ENCODE results near the gene IWS1. TPM values are rescaled to one million over a fixed set of nuclear protein-coding genes. Genes with fewer than 3 reads are reported as not detected.

Gene IWS1
- 100 to 1,000 TPM in 1 of 2 donors, 10 to 100 TPM in 1; 91.4 to 107 TPM for total RNA-seq
- polyA plus RNA-seq (2013, experiment 1 of 2), result 77.9 TPM
- 85.8 TPM for polyA plus RNA-seq (2013, experiment 2 of 2)
- long read RNA-seq, experiment 1, partial matches to known transcripts, result 26 of 37 reads
- long read RNA-seq, experiment 1, other reads (novel, unspliced or antisense), result 10 of 37 reads
- long read RNA-seq, experiment 2, transcript IWS1-201 (14 exons, 2,958 nt), result major isoform, 198 of 280 reads
- long read RNA-seq, experiment 2, partial matches to known transcripts, result 25 of 280 reads
- long read RNA-seq, experiment 2, other reads (novel, unspliced or antisense), result 57 of 280 reads
- long read RNA-seq, experiment 3, transcript IWS1-201 (14 exons, 2,958 nt), result major isoform, 135 of 508 reads
- long read RNA-seq, experiment 3, partial matches to known transcripts, result 329 of 508 reads
- long read RNA-seq, experiment 3, other reads (novel, unspliced or antisense), result 37 of 508 reads
- long read RNA-seq, experiment 4, transcript IWS1-201 (14 exons, 2,958 nt), result major isoform, 14 of 209 reads
- long read RNA-seq, experiment 4, partial matches to known transcripts, result 173 of 209 reads
- long read RNA-seq, experiment 4, other reads (novel, unspliced or antisense), result 19 of 209 reads

- Mint-ChIP-seq H3K36me3 (ENCODE audit: low read depth) (peaks cover 25% of the 10 kb centered on the region), H3K9me3 (peaks cover 12% of the 10 kb centered on the region), H3K27ac (peak within 1 kb of the TSS; percentile 100), H3K27me3 (ENCODE audit: insufficient read depth) (no peaks in the 10 kb centered on the region), H3K4me1 (peaks cover 29% of the 10 kb centered on the region), H3K4me3 (peak within 1 kb of the TSS; percentile 91)
- no peaks in the 10 kb centered on the region for H3K4me1 ChIP-seq (ENCODE audit: control insufficient read depth, insufficient read depth, low read length)
- peaks cover 29% of the 10 kb centered on the region for H3K36me3 ChIP-seq (ENCODE audit: control insufficient read depth, insufficient read depth, low read length)
- peak within 1 kb of the TSS; percentile 99 for H3K9ac ChIP-seq (ENCODE audit: extremely low read depth, low read length, poor library complexity, severe bottlenecking)
- H3K27me3 ChIP-seq (ENCODE audit: control insufficient read depth, insufficient read depth, low read length, poor library complexity, severe bottlenecking), result no peaks in the 10 kb centered on the region
- DNase-seq, result peak; percentile 98
- H3K4me3 ChIP-seq (ENCODE audit: low read length), result peak within 1 kb of the TSS; percentile 98
- WGBS, 2 experiments (ENCODE audit: insufficient coverage in 1 of 2, insufficient read length in 1 of 2), result 0 to 1% methylated on average over 25 to 70 of the region's 70 CpGs
- peak within 1 kb of the TSS; percentile 95 for H3K27ac ChIP-seq (ENCODE audit: low read depth, low read length)
- peaks cover 15% of the 10 kb centered on the region for H3K9me3 ChIP-seq (ENCODE audit: control insufficient read depth, low read length)
- peak; percentile 50 for TF ChIP-seq CTCF (conservative IDR thresholded peaks at IDR 0.05)
Measured at GRCh38 chr2:127526132-127527000, at the start of gene IWS1. IWS1 (minus strand) TSS chr2:127526489; CDS start chr2:127526208, 281 bp downstream.

GRCh38 chr2:127575941-127576432 is 49.7 kb upstream of the IWS1 start:
- WGBS, 2 experiments (ENCODE audit: insufficient coverage in 1 of 2, insufficient read length in 1 of 2), result 89 to 96% methylated on average over 8 to 11 of the region's 11 CpGs

More at GRCh38 chr2:127575941-127576432, 49.7 kb upstream of the IWS1 start:
- TF ChIP-seq CTCF (conservative IDR thresholded peaks at IDR 0.05), result no peak
- Mint-ChIP-seq H3K9me3 (no peaks in the 10 kb centered on the region), H3K4me1 (peaks cover 11% of the 10 kb centered on the region), H3K27me3 (ENCODE audit: insufficient read depth) (no peaks in the 10 kb centered on the region), H3K4me3 (no peak overlapping the region), H3K36me3 (ENCODE audit: low read depth) (no peaks in the 10 kb centered on the region), H3K27ac (no peak overlapping the region)
- Histone ChIP-seq H3K9ac (ENCODE audit: extremely low read depth, low read length, poor library complexity, severe bottlenecking) (no peak overlapping the region), H3K36me3 (ENCODE audit: control insufficient read depth, insufficient read depth, low read length) (no peaks in the 10 kb centered on the region), H3K4me1 (ENCODE audit: control insufficient read depth, insufficient read depth, low read length) (no peaks in the 10 kb centered on the region), H3K27ac (ENCODE audit: low read depth, low read length) (no peak overlapping the region), H3K9me3 (ENCODE audit: control insufficient read depth, low read length) (no peaks in the 10 kb centered on the region), H3K4me3 (ENCODE audit: low read length) (no peak overlapping the region), H3K27me3 (ENCODE audit: control insufficient read depth, insufficient read depth, low read length, poor library complexity, severe bottlenecking) (no peaks in the 10 kb centered on the region)
- no peak for DNase-seq
